Nephron (organoid): ENCODE measurements around the gene DMWD.

Experiments used
- H3K27ac Mint-ChIP-seq, 3 experiments: 2 replicates each; pipeline ENCODE4 v1.8.0; 2020; ENCODE audit warnings: mixed read lengths in 3 of 3, mild to moderate bottlenecking in 2 of 3, moderate library complexity in 1 of 3
- H3K27me3 Mint-ChIP-seq: 2 replicates; pipeline ENCODE4 v1.8.0; 2021; ENCODE audit warnings: low read depth, mild to moderate bottlenecking, moderate library complexity, mixed read lengths
- H3K36me3 Mint-ChIP-seq: 2 replicates; pipeline ENCODE4 v1.8.0; 2020; ENCODE audit warnings: low read depth, mixed read lengths
- H3K4me1 Mint-ChIP-seq: 2 replicates; pipeline ENCODE4 v1.8.0; 2020; ENCODE audit warnings: mixed read lengths
- H3K4me3 Mint-ChIP-seq, 3 experiments: 2 replicates each; pipeline ENCODE4 v1.8.0; 2020; ENCODE audit warnings: mild to moderate bottlenecking in 3 of 3, mixed read lengths in 3 of 3, moderate library complexity in 2 of 3
- H3K9me3 Mint-ChIP-seq: 2 replicates; pipeline ENCODE4 v1.8.0; 2020; ENCODE audit warnings: mixed read lengths
- TF ChIP-seq, protein P1 (sequence below), 3 experiments: fragments of 200-600 bp; sonication (generic); IDR thresholded peaks; one replicate each; pipeline ENCODE4 v1.5.0; 2021; ENCODE audit warnings: antibody characterized with exemption in 3 of 3; ENCODE audit not compliant: unreplicated experiment in 3 of 3

DMWD gene

GRCh38 chr19:45789035-45789786 is 3.4 kb downstream of the DMWD start:
- Mint-ChIP-seq H3K27me3 (no peaks in the 10 kb centered on the region), H3K36me3 (peaks cover 38% of the 10 kb centered on the region), H3K27ac (no peak overlapping the region), H3K9me3 (no peaks in the 10 kb centered on the region), H3K4me3 (peak overlapping the region in 2 of 3 experiments; percentile 3 to 22), H3K4me1 (peaks cover 38% of the 10 kb centered on the region)
- TF ChIP-seq, protein P1, sequence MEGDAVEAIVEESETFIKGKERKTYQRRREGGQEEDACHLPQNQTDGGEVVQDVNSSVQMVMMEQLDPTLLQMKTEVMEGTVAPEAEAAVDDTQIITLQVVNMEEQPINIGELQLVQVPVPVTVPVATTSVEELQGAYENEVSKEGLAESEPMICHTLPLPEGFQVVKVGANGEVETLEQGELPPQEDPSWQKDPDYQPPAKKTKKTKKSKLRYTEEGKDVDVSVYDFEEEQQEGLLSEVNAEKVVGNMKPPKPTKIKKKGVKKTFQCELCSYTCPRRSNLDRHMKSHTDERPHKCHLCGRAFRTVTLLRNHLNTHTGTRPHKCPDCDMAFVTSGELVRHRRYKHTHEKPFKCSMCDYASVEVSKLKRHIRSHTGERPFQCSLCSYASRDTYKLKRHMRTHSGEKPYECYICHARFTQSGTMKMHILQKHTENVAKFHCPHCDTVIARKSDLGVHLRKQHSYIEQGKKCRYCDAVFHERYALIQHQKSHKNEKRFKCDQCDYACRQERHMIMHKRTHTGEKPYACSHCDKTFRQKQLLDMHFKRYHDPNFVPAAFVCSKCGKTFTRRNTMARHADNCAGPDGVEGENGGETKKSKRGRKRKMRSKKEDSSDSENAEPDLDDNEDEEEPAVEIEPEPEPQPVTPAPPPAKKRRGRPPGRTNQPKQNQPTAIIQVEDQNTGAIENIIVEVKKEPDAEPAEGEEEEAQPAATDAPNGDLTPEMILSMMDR (IDR thresholded peaks at IDR 0.05; ENCODE audit: unreplicated experiment in 3 of 3): no peak

- Mint-ChIP-seq H3K4me1 (peaks cover 30% of the 10 kb centered on the region), H3K27ac (no peak overlapping the region), H3K27me3 (no peaks in the 10 kb centered on the region), H3K9me3 (no peaks in the 10 kb centered on the region), H3K4me3 (no peak overlapping the region), H3K36me3 (peaks cover 32% of the 10 kb centered on the region)
- TF ChIP-seq, protein P1 (IDR thresholded peaks at IDR 0.05; ENCODE audit: unreplicated experiment in 3 of 3): no peak
Observed at GRCh38 chr19:45786533-45786894, 6.1 kb downstream of the DMWD start.

GRCh38 chr19:45785781-45786532 is 6.7 kb downstream of the DMWD start:
- Mint-ChIP-seq H3K9me3 (no peaks in the 10 kb centered on the region), H3K27ac (no peak overlapping the region), H3K27me3 (no peaks in the 10 kb centered on the region), H3K36me3 (peaks cover 28% of the 10 kb centered on the region), H3K4me1 (peaks cover 27% of the 10 kb centered on the region), H3K4me3 (no peak overlapping the region)
- TF ChIP-seq, protein P1 (IDR thresholded peaks at IDR 0.05; ENCODE audit: unreplicated experiment in 3 of 3): no peak

GRCh38 chr19:45785097-45785496 is 7.5 kb downstream of the DMWD start:
- H3K27me3 Mint-ChIP-seq: no peaks in the 10 kb centered on the region

DNA sequence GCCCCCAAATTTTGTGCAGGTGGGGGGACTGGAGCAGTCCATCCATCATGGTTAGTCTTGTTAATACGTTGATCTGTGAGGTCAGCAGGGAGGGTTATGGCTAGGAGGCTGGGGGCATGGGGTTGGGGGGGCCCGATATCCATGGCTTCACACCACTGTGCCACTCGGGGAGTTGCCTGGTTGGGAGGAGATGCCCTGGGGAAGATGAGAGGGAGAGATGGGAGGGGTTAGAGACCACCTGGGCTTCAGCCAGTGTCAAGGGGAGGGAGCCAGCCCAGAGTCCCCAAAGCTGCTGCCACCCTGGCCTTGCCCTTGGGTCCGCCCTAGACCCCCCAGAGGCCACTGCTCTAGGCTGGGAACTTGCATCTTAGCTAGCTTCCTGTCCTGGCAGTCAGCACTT is 8.5 kb downstream of the DMWD start:
- Mint-ChIP-seq H3K9me3 (no peaks in the 10 kb centered on the region), H3K27me3 (no peaks in the 10 kb centered on the region), H3K36me3 (peaks cover 25% of the 10 kb centered on the region), H3K4me3 (peak overlapping the region in 1 of 3 experiments; percentile 78), H3K4me1 (peaks cover 37% of the 10 kb centered on the region), H3K27ac (peak overlapping the region in 1 of 3 experiments; percentile 60)
- TF ChIP-seq, protein P1 (IDR thresholded peaks at IDR 0.05; ENCODE audit: unreplicated experiment in 3 of 3): no peak

More at GRCh38 chr19:45785097-45785496, 7.5 kb downstream of the DMWD start:
- Mint-ChIP-seq H3K4me3 (peak overlapping the region in 1 of 3 experiments; percentile 39), H3K27ac (no peak overlapping the region), H3K4me1 (peaks cover 27% of the 10 kb centered on the region), H3K9me3 (no peaks in the 10 kb centered on the region), H3K36me3 (peaks cover 28% of the 10 kb centered on the region)
- TF ChIP-seq, protein P1 (IDR thresholded peaks at IDR 0.05; ENCODE audit: unreplicated experiment in 3 of 3): no peak
